Neuronal stem cell (in vitro differentiated cells): ENCODE measurements around the gene VOPP1.

Experiments used
- DNase-seq: peaks from one replicate; pipeline ENCODE4 v3.0.0-alpha.2; 2013; ENCODE audit warnings: low spot score
- H2AFZ ChIP-seq: one replicate; pipeline ENCODE4 v1.6.1; 2013; ENCODE audit warnings: mild to moderate bottlenecking, low read length, inconsistent platforms
- H2AK5ac ChIP-seq: 2 replicates; pipeline ENCODE4 v1.6.1; 2013; ENCODE audit warnings: low read depth, mild to moderate bottlenecking, inconsistent platforms, low read length, moderate library complexity, mixed read lengths
- H2BK120ac ChIP-seq: 2 replicates; pipeline ENCODE4 v1.6.1; 2013; ENCODE audit warnings: low read depth, mild to moderate bottlenecking, inconsistent platforms, low read length, moderate library complexity, mixed read lengths
- H2BK12ac ChIP-seq: one replicate; pipeline ENCODE4 v1.6.1; 2013; ENCODE audit warnings: low read length, inconsistent platforms
- H2BK15ac ChIP-seq: 2 replicates; pipeline ENCODE4 v1.6.1; 2013; ENCODE audit warnings: mild to moderate bottlenecking, low read length, inconsistent platforms, mixed read lengths
- H2BK5ac ChIP-seq: one replicate; pipeline ENCODE4 v1.6.1; 2013; ENCODE audit warnings: inconsistent platforms, mild to moderate bottlenecking, low read length, moderate library complexity
- H3K14ac ChIP-seq: one replicate; pipeline ENCODE4 v1.6.1; 2013; ENCODE audit warnings: low read length, inconsistent platforms
- H3K18ac ChIP-seq: 2 replicates; pipeline ENCODE4 v1.6.1; 2013; ENCODE audit warnings: low read length, inconsistent platforms
- H3K23ac ChIP-seq: 2 replicates; pipeline ENCODE4 v1.6.1; 2013; ENCODE audit warnings: low read depth, mild to moderate bottlenecking, mixed read lengths, low read length, inconsistent platforms; ENCODE audit not compliant: poor library complexity
- H3K27ac ChIP-seq: replicated peaks from 3 replicates; pipeline ENCODE4 v1.5.1; 2013; ENCODE audit warnings: low read length, inconsistent platforms
- H3K27me3 ChIP-seq, 3 experiments: 2 replicates each; pipeline ENCODE4 v1.6.1; 2013; ENCODE audit warnings: low read length in 3 of 3, mild to moderate bottlenecking in 2 of 3, inconsistent platforms in 1 of 3, low read depth in 1 of 3, mixed read lengths in 1 of 3, moderate library complexity in 1 of 3; ENCODE audit not compliant: control insufficient read depth in 3 of 3, insufficient read depth in 3 of 3
- H3K36me3 ChIP-seq, 2 donors: replicated peaks in 1 of 2; 2 replicates each; pipeline ENCODE4 v1.6.1; 2013; ENCODE audit warnings: low read length in 2 of 2; ENCODE audit not compliant: control insufficient read depth in 2 of 2, insufficient read depth in 2 of 2
- H3K4ac ChIP-seq: 2 replicates; pipeline ENCODE4 v1.6.1; 2013; ENCODE audit warnings: inconsistent platforms, mild to moderate bottlenecking, low read length, moderate library complexity
- H3K4me1 ChIP-seq, 2 donors: 1 replicate in 1 of 2; 2 replicates in 1 of 2; pipeline ENCODE4 v1.6.1; 2013; ENCODE audit warnings: low read length in 2 of 2, low read depth in 1 of 2; ENCODE audit not compliant: control insufficient read depth in 2 of 2, insufficient read depth in 1 of 2
- H3K4me2 ChIP-seq: one replicate; pipeline ENCODE4 v1.6.1; 2013; ENCODE audit warnings: mild to moderate bottlenecking, low read length, inconsistent platforms; ENCODE audit not compliant: insufficient read depth, poor library complexity, severe bottlenecking
- H3K4me3 ChIP-seq, 2 donors: 2 replicates each; pipeline ENCODE4 v1.5.1; 2013; ENCODE audit warnings: low read length in 2 of 2, mild to moderate bottlenecking in 2 of 2, inconsistent platforms in 1 of 2, moderate library complexity in 1 of 2
- H3K79me1 ChIP-seq: one replicate; pipeline ENCODE4 v1.6.1; 2013; ENCODE audit warnings: low read depth, mild to moderate bottlenecking, inconsistent platforms, low read length, moderate library complexity
- H3K9ac ChIP-seq: one replicate; pipeline ENCODE4 v1.6.1; 2013; ENCODE audit warnings: mild to moderate bottlenecking, low read depth, low read length, inconsistent platforms; ENCODE audit not compliant: poor library complexity
- H3K9me3 ChIP-seq, 2 donors: replicated peaks in 1 of 2; 2 replicates each; pipeline versions ENCODE3 to v1.6.1; 2013; ENCODE audit warnings: low read length in 2 of 2, mild to moderate bottlenecking in 2 of 2, inconsistent platforms in 1 of 2, low read depth in 1 of 2, mixed read lengths in 1 of 2, moderate library complexity in 1 of 2; ENCODE audit not compliant: control insufficient read depth in 2 of 2, insufficient read depth in 1 of 2
- H4K8ac ChIP-seq: one replicate; pipeline ENCODE4 v1.6.1; 2013; ENCODE audit warnings: low read depth, mild to moderate bottlenecking, inconsistent platforms, low read length, moderate library complexity
- H4K91ac ChIP-seq: one replicate; pipeline ENCODE4 v1.6.1; 2013; ENCODE audit warnings: low read length, low read depth, mild to moderate bottlenecking, inconsistent platforms; ENCODE audit not compliant: poor library complexity
- WGBS, 2 donors: extraction: QIAGEN DNeasy Blood & Tissue Kit; methylation state at CpG; one replicate each; pipeline ENCODE4 v1.1.7; 2013; ENCODE audit warnings: missing lambda C conversion rate in 2 of 2, mixed read lengths in 1 of 2; ENCODE audit not compliant: insufficient read length in 2 of 2, insufficient replicate concordance in 1 of 2; ENCODE audit errors: extremely low coverage in 2 of 2; 5-methylcytosine and 5-hydroxymethylcytosine counted together

Gene VOPP1

GRCh38 chr7:55427342-55427741 is 145.0 kb downstream of the VOPP1 start:
- no CpG with 5 or more reads among the region's 4 CpGs for WGBS, 2 donors
- H3K27ac ChIP-seq: no peak overlapping the region
- H2AK5ac ChIP-seq: no peak overlapping the region

DNA sequence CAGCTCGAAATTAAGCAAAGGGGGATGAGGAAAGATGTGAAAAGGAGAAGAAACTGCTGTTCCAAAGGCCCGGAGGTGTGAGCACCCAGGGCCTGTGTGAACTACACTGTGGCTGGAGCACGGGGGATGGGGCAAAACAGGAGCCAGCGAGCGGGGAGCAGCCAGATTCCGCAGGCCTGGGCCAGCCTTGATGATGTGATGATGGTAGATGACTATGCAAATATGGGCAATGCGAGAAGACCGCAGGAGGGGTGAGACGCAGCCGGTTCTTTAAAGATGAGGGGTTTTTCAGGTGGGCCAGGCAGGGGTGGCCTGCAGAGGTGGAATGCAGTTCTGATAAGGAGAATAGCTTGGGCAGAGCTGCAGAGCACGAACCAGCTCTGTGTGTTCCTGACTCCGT is 145.6 kb downstream of the VOPP1 start:
- Histone ChIP-seq H3K36me3 (peaks cover 0 to 29% of the 10 kb centered on the region in 2 donors), H4K8ac (no peak overlapping the region), H3K9ac (no peak overlapping the region), H2BK15ac (no peak overlapping the region), H2BK12ac (no peak overlapping the region), H4K91ac (no peak overlapping the region), H3K23ac (no peak overlapping the region), H3K27me3 (no peaks in the 10 kb centered on the region), H2BK120ac (no peak overlapping the region), H3K14ac (no peak overlapping the region), H2AFZ (no peak overlapping the region), H2BK5ac (no peak overlapping the region), H2AK5ac (no peak overlapping the region), H3K18ac (no peak overlapping the region), H3K4me2 (no peak overlapping the region), H3K4me3 (no peak overlapping the region), H3K9me3 (no peaks in the 10 kb centered on the region), H3K27ac (no peak overlapping the region), H3K79me1 (no peaks in the 10 kb centered on the region), H3K4me1 (peaks cover 6 to 12% of the 10 kb centered on the region in 2 donors), H3K4ac (no peak overlapping the region)
- WGBS, 2 donors: no CpG with 5 or more reads among the region's 12 CpGs
- DNase-seq: no peak

More at GRCh38 chr7:55427342-55427741, 145.0 kb downstream of the VOPP1 start:
- H2BK15ac ChIP-seq: no peak overlapping the region
- H4K91ac ChIP-seq: no peak overlapping the region
- peaks cover 0 to 31% of the 10 kb centered on the region in 2 donors for H3K36me3 ChIP-seq
- no peak overlapping the region for H3K18ac ChIP-seq
- H2BK5ac ChIP-seq: no peak overlapping the region
- no peaks in the 10 kb centered on the region for H3K9me3 ChIP-seq
- H3K9ac ChIP-seq: no peak overlapping the region
- no peak overlapping the region for H3K23ac ChIP-seq
- peaks cover 6 to 12% of the 10 kb centered on the region in 2 donors for H3K4me1 ChIP-seq
- no peak overlapping the region for H3K4me2 ChIP-seq
- no peak overlapping the region for H4K8ac ChIP-seq
- H2BK12ac ChIP-seq: no peak overlapping the region
- no peak overlapping the region for H2AFZ ChIP-seq
- no peak overlapping the region for H2BK120ac ChIP-seq
- no peak for DNase-seq
- no peak overlapping the region for H3K14ac ChIP-seq
- H3K4ac ChIP-seq: no peak overlapping the region
- H3K4me3 ChIP-seq: no peak overlapping the region
- no peaks in the 10 kb centered on the region for H3K27me3 ChIP-seq
- no peaks in the 10 kb centered on the region for H3K79me1 ChIP-seq

GRCh38 chr7:55425141-55425752 is 147.1 kb downstream of the VOPP1 start:
- H3K27me3 ChIP-seq: no peaks in the 10 kb centered on the region
- no peak overlapping the region for H4K8ac ChIP-seq
- H2BK120ac ChIP-seq: no peak overlapping the region
- WGBS, 2 donors: no CpG with 5 or more reads among the region's 11 CpGs
- no peak overlapping the region for H2AFZ ChIP-seq
- DNase-seq: no peak
- H2BK12ac ChIP-seq: no peak overlapping the region
- no peaks in the 10 kb centered on the region for H3K79me1 ChIP-seq
- H3K4me2 ChIP-seq: no peak overlapping the region
- no peak overlapping the region for H4K91ac ChIP-seq
- H3K23ac ChIP-seq: no peak overlapping the region
- peaks cover 0 to 19% of the 10 kb centered on the region in 2 donors for H3K36me3 ChIP-seq
- H3K4me3 ChIP-seq: no peak overlapping the region
- no peaks in the 10 kb centered on the region for H3K9me3 ChIP-seq
- H3K4me1 ChIP-seq: peaks cover 12 to 14% of the 10 kb centered on the region in 2 donors
- H2BK5ac ChIP-seq: no peak overlapping the region
- H2AK5ac ChIP-seq: no peak overlapping the region
- H3K27ac ChIP-seq: no peak overlapping the region
- no peak overlapping the region for H3K14ac ChIP-seq
- H3K18ac ChIP-seq: no peak overlapping the region
- no peak overlapping the region for H3K9ac ChIP-seq
- no peak overlapping the region for H3K4ac ChIP-seq
- H2BK15ac ChIP-seq: no peak overlapping the region

DNA sequence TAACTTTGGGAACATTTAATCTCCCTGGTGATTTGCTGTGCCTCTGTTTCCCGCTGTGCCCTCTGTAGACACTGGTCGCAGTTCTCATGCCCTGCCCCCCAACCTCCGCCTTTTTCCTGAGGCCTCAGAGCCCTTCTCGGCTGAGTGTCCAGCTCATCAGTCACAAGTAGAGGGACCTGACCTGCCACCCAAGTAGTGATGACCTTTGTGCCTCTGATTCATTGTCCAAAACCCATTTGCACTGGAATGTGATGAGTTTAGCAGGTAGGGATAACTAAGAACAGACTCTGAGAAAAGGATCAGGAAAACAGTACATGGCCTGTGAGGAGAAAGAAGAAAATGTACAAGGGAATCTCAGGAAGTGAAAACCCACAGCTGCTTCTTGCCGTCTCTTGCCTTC is 148.4 kb downstream of the VOPP1 start:
- H3K9ac ChIP-seq: peak overlapping the region; percentile 51
- no peak overlapping the region for H4K8ac ChIP-seq
- peaks cover 14% of the 10 kb centered on the region in 2 donors for H3K4me1 ChIP-seq
- DNase-seq: no peak
- H3K27ac ChIP-seq: peak overlapping the region; percentile 10
- H2BK120ac ChIP-seq: no peak overlapping the region
- H3K14ac ChIP-seq: no peak overlapping the region
- no CpG with 5 or more reads among the region's 5 CpGs for WGBS, 2 donors
- no peak overlapping the region for H2BK12ac ChIP-seq
- peak overlapping the region; percentile 19 for H3K4me2 ChIP-seq
- H3K4me3 ChIP-seq: no peak overlapping the region
- no peaks in the 10 kb centered on the region for H3K79me1 ChIP-seq
- peaks cover 0 to 18% of the 10 kb centered on the region in 2 donors for H3K36me3 ChIP-seq
- H3K4ac ChIP-seq: no peak overlapping the region
- H3K9me3 ChIP-seq: no peaks in the 10 kb centered on the region
- H4K91ac ChIP-seq: no peak overlapping the region
- H2BK15ac ChIP-seq: no peak overlapping the region
- H3K27me3 ChIP-seq: no peaks in the 10 kb centered on the region
- H2AK5ac ChIP-seq: no peak overlapping the region
- H2BK5ac ChIP-seq: no peak overlapping the region
- no peak overlapping the region for H3K23ac ChIP-seq
- H3K18ac ChIP-seq: no peak overlapping the region
- no peak overlapping the region for H2AFZ ChIP-seq
